Activated CD8-positive, alpha-beta T cell treated with anti-CD3 and anti-CD28 coated beads, Interleukin-2, amount 10 ng/mL, durations not matched to agents 7 days and 5 days (primary cell): Measurements from ENCODE around the gene YIF1B. TPM values are rescaled to one million over a fixed set of nuclear protein-coding genes. Genes with fewer than 3 reads are reported as not detected.

ENCODE experiments used
- ATAC-seq: fragments of 150-1000 bp; cut with Tn5 transposase; one replicate; pipeline ENCODE4 v1.10.0; 2021; ENCODE audit warnings: moderate library complexity
- CTCF ChIA-PET: fragments of 350-600 bp; sonication (Branson Sonifier 250); formaldehyde crosslinking; loops from one replicate; lab custom pipeline; 2021; ENCODE audit warnings: antibody characterized with exemption; lab: Charles Lee
- POLR2A ChIA-PET: fragments of 350-600 bp; sonication (Branson Sonifier 250); formaldehyde crosslinking; loops from one replicate; lab custom pipeline; 2021; ENCODE audit warnings: antibody characterized with exemption; lab: Charles Lee
- DNase-seq: peaks from one replicate; pipeline ENCODE4 v3.0.0-alpha.2; 2020
- H3K27ac Mint-ChIP-seq: one replicate; pipeline ENCODE4 v1.8.0; 2021; ENCODE audit warnings: mild to moderate bottlenecking, mixed read lengths
- H3K27me3 Mint-ChIP-seq: one replicate; pipeline ENCODE4 v1.8.0; 2021; ENCODE audit warnings: low read depth, mixed read lengths
- H3K36me3 Mint-ChIP-seq: one replicate; pipeline ENCODE4 v1.8.0; 2021; ENCODE audit warnings: low read depth, mixed read lengths
- H3K4me1 Mint-ChIP-seq: one replicate; pipeline ENCODE4 v1.8.0; 2021; ENCODE audit warnings: low read depth, mixed read lengths
- H3K4me3 Mint-ChIP-seq: one replicate; pipeline ENCODE4 v1.8.0; 2021; ENCODE audit warnings: mild to moderate bottlenecking, mixed read lengths
- H3K9me3 Mint-ChIP-seq: one replicate; pipeline ENCODE4 v1.8.0; 2022; ENCODE audit warnings: mixed read lengths; ENCODE audit not compliant: insufficient read depth
- total RNA-seq, 2 experiments: library from RNA; stranded (reverse); gene quantifications; one replicate each; pipeline ENCODE4 v1.2.3, GENCODE V29; 2021

The YIF1B gene
- total RNA-seq, 2 experiments from 2014 or later, result 66.6 to 72.3 TPM

- H3K27me3 Mint-ChIP-seq, result peaks cover 18% of the 10 kb centered on the region
- no peaks in the 10 kb centered on the region for H3K36me3 Mint-ChIP-seq
- DNase-seq, result no peak
- no peak overlapping the region for H3K4me3 Mint-ChIP-seq
- ChIA-PET CTCF (interaction anchor here (2.1 kb wide), 1 partner anchor 10 kb away, joined by 5 read pairs; no protein-coding TSS in a partner anchor), POLR2A (no interaction called here)
- no peaks in the 10 kb centered on the region for H3K9me3 Mint-ChIP-seq
- no peak overlapping the region for H3K27ac Mint-ChIP-seq
- H3K4me1 Mint-ChIP-seq, result peaks cover 11% of the 10 kb centered on the region
- ATAC-seq, result no peak
These were observed 62.0 kb downstream of the YIF1B start for GRCh38 chr19:38253788-38254187.

Other genes with a start within 250 kb of the YIF1B start
- gene DPF1, start 91.7 kb downstream of the YIF1B start, total RNA-seq, result under 1 TPM; 0.16 to 0.29 TPM
- gene PPP1R14A, start 59.6 kb downstream of the YIF1B start, total RNA-seq, result not detected
- 10 to 100 TPM; 31.5 to 35.1 TPM for gene SPINT2, start 51.4 kb downstream of the YIF1B start, total RNA-seq
- not detected for gene C19orf33, start 11.7 kb downstream of the YIF1B start, total RNA-seq
- gene KCNK6, start 3.9 kb upstream of the YIF1B start, total RNA-seq, result 10 to 100 TPM; 13.5 to 13.7 TPM
- 10 to 100 TPM; 10.7 to 11.3 TPM for gene CATSPERG, start 19.9 kb upstream of the YIF1B start, total RNA-seq
- 100 to 1,000 TPM; 173 to 187 TPM for gene PSMD8, start 58.6 kb upstream of the YIF1B start, total RNA-seq
- not detected for gene GGN, start 72.1 kb upstream of the YIF1B start, total RNA-seq
- gene SPRED3, start 72.8 kb upstream of the YIF1B start, total RNA-seq, result 1 to 10 TPM in 1 of 2 experiments, under 1 TPM in 1; 0.90 to 1.3 TPM
- 10 to 100 TPM; 21.0 to 25.9 TPM for gene FAM98C, start 87.1 kb upstream of the YIF1B start, total RNA-seq
- gene RASGRP4, start 110.3 kb upstream of the YIF1B start, total RNA-seq, result under 1 TPM; 0.42 to 0.50 TPM
- under 1 TPM; 0.42 to 0.83 TPM for gene RYR1, start 117.7 kb upstream of the YIF1B start, total RNA-seq